ENCODE data around the gene ITSN2. TPM values are rescaled to one million over a fixed set of nuclear protein-coding genes. Genes with fewer than 3 reads are reported as not detected.
"Not testable (repeated sequence)": the region's sequence is repeated elsewhere in the genome, so short reads cannot be mapped to it uniquely, and the experiment has no call there.

ITSN2 gene
- total RNA-seq, 1 experiment from 2014 or later, result 19.8 TPM

DNA sequence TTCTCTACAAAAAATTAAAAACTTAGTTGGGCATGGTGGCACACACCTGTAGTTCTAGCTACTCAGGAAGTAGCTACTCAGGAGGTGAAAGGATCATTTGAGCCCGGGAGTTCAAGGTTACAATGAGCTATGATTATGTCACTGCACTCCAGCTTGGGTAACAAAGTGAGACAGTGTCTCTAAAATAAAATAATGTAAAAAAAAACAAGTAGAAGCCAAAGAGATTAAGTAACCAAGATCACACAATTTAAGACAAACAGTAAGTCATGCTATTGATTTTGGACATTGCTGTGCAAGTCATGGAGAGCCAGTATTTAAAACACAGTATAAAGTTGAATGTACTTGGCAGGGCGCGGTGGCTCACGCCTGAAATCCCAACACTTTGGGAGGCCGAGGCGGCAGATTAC is 20.5 kb downstream of the ITSN2 start (continued):
- no peak for TF ChIP-seq ZNF232 (CRISPR knock-in tag; IDR thresholded peaks at IDR 0.05)

DNA sequence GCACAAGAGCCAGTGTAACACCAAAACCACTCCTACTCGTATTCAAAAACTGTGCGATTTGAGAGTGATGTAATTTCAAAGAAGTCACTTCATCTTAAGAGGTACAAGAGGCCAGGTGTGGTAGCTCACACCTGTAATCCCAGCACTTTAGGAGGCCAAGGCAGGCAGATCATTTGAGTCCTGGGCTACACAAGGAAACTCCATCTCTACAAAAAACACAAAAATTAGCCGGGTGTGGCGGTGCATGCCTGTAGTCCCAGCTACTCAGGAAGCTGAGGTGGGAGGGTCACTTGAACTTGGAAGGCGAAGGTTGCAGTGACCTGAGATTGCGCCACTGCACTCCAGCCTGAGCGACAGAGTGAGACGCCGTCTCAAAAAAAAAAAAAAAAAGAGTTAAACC is 21.2 kb downstream of the ITSN2 start:
- POLR2A ChIA-PET, result not testable (repeated sequence)

DNA sequence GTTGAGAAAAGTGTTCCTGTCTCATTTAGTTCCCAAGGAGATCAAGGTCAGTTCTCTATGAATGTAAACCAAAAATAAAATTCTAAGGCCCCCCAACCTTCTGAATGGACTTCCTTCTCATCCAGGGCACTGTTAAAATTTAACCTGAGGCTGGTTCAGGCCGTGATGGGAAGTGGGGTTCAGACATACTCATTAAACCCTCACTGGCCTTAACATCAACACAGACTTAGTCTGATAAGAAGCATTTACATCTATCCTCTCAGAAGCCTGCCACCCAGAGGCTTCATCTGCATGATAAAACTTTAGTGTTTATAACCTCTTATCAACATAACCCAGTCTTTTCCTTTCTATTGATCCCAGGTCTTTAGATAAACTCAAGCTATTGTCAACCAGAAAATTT is 22.4 kb downstream of the ITSN2 start:
- no peak for DNase-seq (ENCODE audit: low spot score)
- H3K27me3 Mint-ChIP-seq (ENCODE audit: low read depth), result no peaks in the 10 kb centered on the region
- no peaks in the 10 kb centered on the region for H3K36me3 Mint-ChIP-seq
- POLR2A ChIA-PET, result no interaction called here
- peak overlapping the region; percentile 17 for H3K27ac Mint-ChIP-seq
- CTCF ChIA-PET, result no interaction called here
- H3K4me1 Mint-ChIP-seq, result peaks cover 35% of the 10 kb centered on the region
- peak; percentile 64 for ATAC-seq
- H3K4me3 Mint-ChIP-seq, result no peak overlapping the region
- TF ChIP-seq, protein P1, sequence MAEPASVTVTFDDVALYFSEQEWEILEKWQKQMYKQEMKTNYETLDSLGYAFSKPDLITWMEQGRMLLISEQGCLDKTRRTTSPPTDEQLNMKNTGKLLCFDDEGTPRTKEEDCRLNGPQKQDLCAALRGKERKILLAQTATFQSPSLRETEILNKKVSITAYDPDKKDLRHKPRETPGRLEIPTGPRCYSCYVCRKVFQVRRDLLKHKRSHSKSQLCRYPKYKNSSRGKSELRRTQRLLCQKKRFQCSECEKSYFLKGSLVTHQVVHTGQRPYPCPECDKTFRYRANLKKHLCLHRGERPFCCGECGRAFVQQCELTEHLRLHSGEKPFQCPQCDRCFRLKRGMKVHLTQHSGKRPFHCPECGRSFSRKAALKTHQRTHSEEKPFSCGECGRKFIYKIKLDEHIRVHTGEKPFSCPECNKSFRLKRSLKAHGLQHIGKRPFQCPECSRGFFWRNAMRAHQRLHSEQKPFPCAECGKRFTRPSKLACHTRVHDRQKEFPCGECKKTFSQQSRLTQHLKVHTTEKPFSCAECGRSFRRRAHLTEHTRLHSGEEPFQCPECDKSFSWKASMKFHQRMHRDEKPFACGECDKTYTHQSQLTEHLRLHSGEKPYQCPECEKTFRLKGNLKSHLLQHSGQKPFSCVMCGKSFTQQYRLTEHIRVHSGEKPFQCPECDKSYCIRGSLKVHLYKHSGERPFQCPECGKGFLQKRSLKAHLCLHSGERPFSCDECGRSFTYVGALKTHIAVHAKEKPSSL (CRISPR knock-in tag; conservative IDR thresholded peaks at IDR 0.05), result no peak
- TF ChIP-seq, protein P2, sequence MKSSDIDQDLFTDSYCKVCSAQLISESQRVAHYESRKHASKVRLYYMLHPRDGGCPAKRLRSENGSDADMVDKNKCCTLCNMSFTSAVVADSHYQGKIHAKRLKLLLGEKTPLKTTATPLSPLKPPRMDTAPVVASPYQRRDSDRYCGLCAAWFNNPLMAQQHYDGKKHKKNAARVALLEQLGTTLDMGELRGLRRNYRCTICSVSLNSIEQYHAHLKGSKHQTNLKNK (CRISPR knock-in tag; IDR thresholded peaks at IDR 0.05), result no peak
- TF ChIP-seq, protein P3, sequence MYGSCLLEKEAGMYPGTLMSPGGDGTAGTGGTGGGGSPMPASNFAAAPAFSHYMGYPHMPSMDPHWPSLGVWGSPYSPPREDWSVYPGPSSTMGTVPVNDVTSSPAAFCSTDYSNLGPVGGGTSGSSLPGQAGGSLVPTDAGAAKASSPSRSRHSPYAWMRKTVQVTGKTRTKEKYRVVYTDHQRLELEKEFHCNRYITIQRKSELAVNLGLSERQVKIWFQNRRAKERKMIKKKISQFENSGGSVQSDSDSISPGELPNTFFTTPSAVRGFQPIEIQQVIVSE (CRISPR knock-in tag; IDR thresholded peaks at IDR 0.05; ENCODE audit: borderline replicate concordance), result no peak
- TF ChIP-seq ZNF232 (CRISPR knock-in tag; IDR thresholded peaks at IDR 0.05) (no peak), CREB1 (CRISPR knock-in tag; IDR thresholded peaks at IDR 0.05) (no peak), NFE2L1 (CRISPR knock-in tag; IDR thresholded peaks at IDR 0.05) (no peak)
- TF ChIP-seq, protein P4, sequence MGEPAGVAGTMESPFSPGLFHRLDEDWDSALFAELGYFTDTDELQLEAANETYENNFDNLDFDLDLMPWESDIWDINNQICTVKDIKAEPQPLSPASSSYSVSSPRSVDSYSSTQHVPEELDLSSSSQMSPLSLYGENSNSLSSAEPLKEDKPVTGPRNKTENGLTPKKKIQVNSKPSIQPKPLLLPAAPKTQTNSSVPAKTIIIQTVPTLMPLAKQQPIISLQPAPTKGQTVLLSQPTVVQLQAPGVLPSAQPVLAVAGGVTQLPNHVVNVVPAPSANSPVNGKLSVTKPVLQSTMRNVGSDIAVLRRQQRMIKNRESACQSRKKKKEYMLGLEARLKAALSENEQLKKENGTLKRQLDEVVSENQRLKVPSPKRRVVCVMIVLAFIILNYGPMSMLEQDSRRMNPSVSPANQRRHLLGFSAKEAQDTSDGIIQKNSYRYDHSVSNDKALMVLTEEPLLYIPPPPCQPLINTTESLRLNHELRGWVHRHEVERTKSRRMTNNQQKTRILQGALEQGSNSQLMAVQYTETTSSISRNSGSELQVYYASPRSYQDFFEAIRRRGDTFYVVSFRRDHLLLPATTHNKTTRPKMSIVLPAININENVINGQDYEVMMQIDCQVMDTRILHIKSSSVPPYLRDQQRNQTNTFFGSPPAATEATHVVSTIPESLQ (CRISPR knock-in tag; IDR thresholded peaks at IDR 0.05), result no peak
- peaks cover 7% of the 10 kb centered on the region for H3K9me3 Mint-ChIP-seq

More for the DNA sequence above, 21.2 kb downstream of the ITSN2 start:
- DNase-seq (ENCODE audit: low spot score); H3K27me3 Mint-ChIP-seq (ENCODE audit: low read depth); ATAC-seq; H3K27ac Mint-ChIP-seq; H3K9me3 Mint-ChIP-seq; H3K36me3 Mint-ChIP-seq; H3K4me3 Mint-ChIP-seq: not testable (repeated sequence)
- CTCF ChIA-PET, result interaction anchor here (0.7 to 1.4 kb wide), 2 partner anchors 132 to 255 kb away, joined by 3 read pairs; partner anchors contain the start of gene TP53I3
- H3K4me1 Mint-ChIP-seq, result peaks cover 35% of the 10 kb centered on the region

DNA sequence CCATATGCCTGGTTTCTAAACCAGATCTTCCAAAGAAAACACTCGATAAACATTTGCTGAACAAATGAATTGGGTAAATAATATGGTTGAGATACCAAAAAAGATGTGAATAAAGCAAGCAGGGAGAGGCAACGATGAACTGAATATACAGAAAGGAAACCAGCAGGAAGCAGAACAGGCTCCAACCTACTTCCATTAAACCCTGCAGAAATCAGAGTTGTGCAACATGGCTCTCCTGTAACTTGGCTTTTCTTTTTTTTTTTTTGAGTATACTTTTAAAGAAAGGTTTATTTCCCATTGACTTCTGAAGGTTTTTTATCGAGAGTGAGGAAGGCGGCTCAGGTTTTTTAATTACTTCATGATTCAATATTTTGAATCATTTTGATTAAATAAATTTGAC is 23.5 kb downstream of the ITSN2 start:
- Mint-ChIP-seq H3K27me3 (ENCODE audit: low read depth) (no peaks in the 10 kb centered on the region), H3K4me3 (no peak overlapping the region), H3K4me1 (peaks cover 28% of the 10 kb centered on the region), H3K27ac (no peak overlapping the region), H3K9me3 (peaks cover 7% of the 10 kb centered on the region), H3K36me3 (no peaks in the 10 kb centered on the region)
- CTCF ChIA-PET, result no interaction called here
- ATAC-seq (no peak), DNase-seq (ENCODE audit: low spot score) (no peak)
- POLR2A ChIA-PET, result no interaction called here
- TF ChIP-seq, protein P5, sequence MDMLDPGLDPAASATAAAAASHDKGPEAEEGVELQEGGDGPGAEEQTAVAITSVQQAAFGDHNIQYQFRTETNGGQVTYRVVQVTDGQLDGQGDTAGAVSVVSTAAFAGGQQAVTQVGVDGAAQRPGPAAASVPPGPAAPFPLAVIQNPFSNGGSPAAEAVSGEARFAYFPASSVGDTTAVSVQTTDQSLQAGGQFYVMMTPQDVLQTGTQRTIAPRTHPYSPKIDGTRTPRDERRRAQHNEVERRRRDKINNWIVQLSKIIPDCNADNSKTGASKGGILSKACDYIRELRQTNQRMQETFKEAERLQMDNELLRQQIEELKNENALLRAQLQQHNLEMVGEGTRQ (CRISPR knock-in tag; IDR thresholded peaks at IDR 0.05), result no peak
- TF ChIP-seq, protein P6, sequence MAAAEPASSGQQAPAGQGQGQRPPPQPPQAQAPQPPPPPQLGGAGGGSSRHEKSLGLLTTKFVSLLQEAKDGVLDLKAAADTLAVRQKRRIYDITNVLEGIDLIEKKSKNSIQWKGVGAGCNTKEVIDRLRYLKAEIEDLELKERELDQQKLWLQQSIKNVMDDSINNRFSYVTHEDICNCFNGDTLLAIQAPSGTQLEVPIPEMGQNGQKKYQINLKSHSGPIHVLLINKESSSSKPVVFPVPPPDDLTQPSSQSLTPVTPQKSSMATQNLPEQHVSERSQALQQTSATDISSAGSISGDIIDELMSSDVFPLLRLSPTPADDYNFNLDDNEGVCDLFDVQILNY (CRISPR knock-in tag; IDR thresholded peaks at IDR 0.05), result no peak
- TF ChIP-seq SP1 (CRISPR knock-in tag; conservative IDR thresholded peaks at IDR 0.05), result no peak
- TF ChIP-seq HMGA2 (CRISPR knock-in tag; IDR thresholded peaks at IDR 0.05), result no peak
- TF ChIP-seq, protein P7, sequence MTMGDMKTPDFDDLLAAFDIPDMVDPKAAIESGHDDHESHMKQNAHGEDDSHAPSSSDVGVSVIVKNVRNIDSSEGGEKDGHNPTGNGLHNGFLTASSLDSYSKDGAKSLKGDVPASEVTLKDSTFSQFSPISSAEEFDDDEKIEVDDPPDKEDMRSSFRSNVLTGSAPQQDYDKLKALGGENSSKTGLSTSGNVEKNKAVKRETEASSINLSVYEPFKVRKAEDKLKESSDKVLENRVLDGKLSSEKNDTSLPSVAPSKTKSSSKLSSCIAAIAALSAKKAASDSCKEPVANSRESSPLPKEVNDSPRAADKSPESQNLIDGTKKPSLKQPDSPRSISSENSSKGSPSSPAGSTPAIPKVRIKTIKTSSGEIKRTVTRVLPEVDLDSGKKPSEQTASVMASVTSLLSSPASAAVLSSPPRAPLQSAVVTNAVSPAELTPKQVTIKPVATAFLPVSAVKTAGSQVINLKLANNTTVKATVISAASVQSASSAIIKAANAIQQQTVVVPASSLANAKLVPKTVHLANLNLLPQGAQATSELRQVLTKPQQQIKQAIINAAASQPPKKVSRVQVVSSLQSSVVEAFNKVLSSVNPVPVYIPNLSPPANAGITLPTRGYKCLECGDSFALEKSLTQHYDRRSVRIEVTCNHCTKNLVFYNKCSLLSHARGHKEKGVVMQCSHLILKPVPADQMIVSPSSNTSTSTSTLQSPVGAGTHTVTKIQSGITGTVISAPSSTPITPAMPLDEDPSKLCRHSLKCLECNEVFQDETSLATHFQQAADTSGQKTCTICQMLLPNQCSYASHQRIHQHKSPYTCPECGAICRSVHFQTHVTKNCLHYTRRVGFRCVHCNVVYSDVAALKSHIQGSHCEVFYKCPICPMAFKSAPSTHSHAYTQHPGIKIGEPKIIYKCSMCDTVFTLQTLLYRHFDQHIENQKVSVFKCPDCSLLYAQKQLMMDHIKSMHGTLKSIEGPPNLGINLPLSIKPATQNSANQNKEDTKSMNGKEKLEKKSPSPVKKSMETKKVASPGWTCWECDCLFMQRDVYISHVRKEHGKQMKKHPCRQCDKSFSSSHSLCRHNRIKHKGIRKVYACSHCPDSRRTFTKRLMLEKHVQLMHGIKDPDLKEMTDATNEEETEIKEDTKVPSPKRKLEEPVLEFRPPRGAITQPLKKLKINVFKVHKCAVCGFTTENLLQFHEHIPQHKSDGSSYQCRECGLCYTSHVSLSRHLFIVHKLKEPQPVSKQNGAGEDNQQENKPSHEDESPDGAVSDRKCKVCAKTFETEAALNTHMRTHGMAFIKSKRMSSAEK (CRISPR knock-in tag; IDR thresholded peaks at IDR 0.05; ENCODE audit: borderline replicate concordance), result no peak
- TF ChIP-seq NR1H2 (CRISPR knock-in tag; IDR thresholded peaks at IDR 0.05), result no peak
- TF ChIP-seq MYBL2 (CRISPR knock-in tag; IDR thresholded peaks at IDR 0.05), result no peak
- TF ChIP-seq, protein P8, sequence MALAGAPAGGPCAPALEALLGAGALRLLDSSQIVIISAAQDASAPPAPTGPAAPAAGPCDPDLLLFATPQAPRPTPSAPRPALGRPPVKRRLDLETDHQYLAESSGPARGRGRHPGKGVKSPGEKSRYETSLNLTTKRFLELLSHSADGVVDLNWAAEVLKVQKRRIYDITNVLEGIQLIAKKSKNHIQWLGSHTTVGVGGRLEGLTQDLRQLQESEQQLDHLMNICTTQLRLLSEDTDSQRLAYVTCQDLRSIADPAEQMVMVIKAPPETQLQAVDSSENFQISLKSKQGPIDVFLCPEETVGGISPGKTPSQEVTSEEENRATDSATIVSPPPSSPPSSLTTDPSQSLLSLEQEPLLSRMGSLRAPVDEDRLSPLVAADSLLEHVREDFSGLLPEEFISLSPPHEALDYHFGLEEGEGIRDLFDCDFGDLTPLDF (CRISPR knock-in tag; IDR thresholded peaks at IDR 0.05), result no peak
- TF ChIP-seq, protein P9, sequence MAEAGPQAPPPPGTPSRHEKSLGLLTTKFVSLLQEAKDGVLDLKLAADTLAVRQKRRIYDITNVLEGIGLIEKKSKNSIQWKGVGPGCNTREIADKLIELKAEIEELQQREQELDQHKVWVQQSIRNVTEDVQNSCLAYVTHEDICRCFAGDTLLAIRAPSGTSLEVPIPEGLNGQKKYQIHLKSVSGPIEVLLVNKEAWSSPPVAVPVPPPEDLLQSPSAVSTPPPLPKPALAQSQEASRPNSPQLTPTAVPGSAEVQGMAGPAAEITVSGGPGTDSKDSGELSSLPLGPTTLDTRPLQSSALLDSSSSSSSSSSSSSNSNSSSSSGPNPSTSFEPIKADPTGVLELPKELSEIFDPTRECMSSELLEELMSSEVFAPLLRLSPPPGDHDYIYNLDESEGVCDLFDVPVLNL (CRISPR knock-in tag; IDR thresholded peaks at IDR 0.05; ENCODE audit: borderline replicate concordance, low read depth), result no peak

All from WTC11 (cell line).